HUES6 (cell line): ENCODE results near the gene C12orf57.
A peak's percentile ranks its signal among the peaks of the same experiment; 100 is the strongest.

ENCODE experiments used
- H3K27ac ChIP-seq: 2 replicates; pipeline ENCODE4 v1.7.0; 2013; ENCODE audit warnings: low read depth, mild to moderate bottlenecking, low read length, inconsistent platforms
- H3K27me3 ChIP-seq: 2 replicates; pipeline ENCODE4 v1.6.1; 2013; ENCODE audit warnings: low read length; ENCODE audit not compliant: control insufficient read depth, insufficient read depth
- H3K36me3 ChIP-seq: 2 replicates; pipeline ENCODE4 v1.6.1; 2013; ENCODE audit warnings: low read length; ENCODE audit not compliant: control insufficient read depth, insufficient read depth
- H3K4me1 ChIP-seq: 2 replicates; pipeline ENCODE4 v1.6.1; 2013; ENCODE audit warnings: low read length; ENCODE audit not compliant: control insufficient read depth, insufficient read depth
- H3K4me3 ChIP-seq: 2 replicates; pipeline ENCODE4 v1.5.1; 2013; ENCODE audit warnings: low read depth, low read length
- H3K9ac ChIP-seq: one replicate; pipeline ENCODE4 v1.6.1; 2013; ENCODE audit warnings: mild to moderate bottlenecking, low read length
- H3K9me3 ChIP-seq: 2 replicates; pipeline ENCODE4 v1.6.1; 2013; ENCODE audit warnings: low read depth, low read length; ENCODE audit not compliant: control insufficient read depth, insufficient read depth

C12orf57 gene

GRCh38 chr12:6909421-6910145, 34.2 kb upstream of the C12orf57 start:
- Histone ChIP-seq H3K4me3 (no peak overlapping the region), H3K9ac (no peak overlapping the region), H3K36me3 (no peaks in the 10 kb centered on the region), H3K4me1 (peaks cover 21% of the 10 kb centered on the region), H3K27ac (no peak overlapping the region), H3K9me3 (no peaks in the 10 kb centered on the region), H3K27me3 (peaks cover 13% of the 10 kb centered on the region; the same call in 1 of the 2 replicates)

- Histone ChIP-seq H3K36me3 (peaks cover 13% of the 10 kb centered on the region), H3K4me3 (no peak overlapping the region), H3K27ac (no peak overlapping the region), H3K27me3 (peaks cover 9% of the 10 kb centered on the region; the same call in 1 of the 2 replicates), H3K9ac (no peak overlapping the region), H3K4me1 (peaks cover 38% of the 10 kb centered on the region), H3K9me3 (no peaks in the 10 kb centered on the region)
Observed at GRCh38 chr12:6912164-6912935, 31.5 kb upstream of the C12orf57 start.

GRCh38 chr12:6914246-6914946, 29.4 kb upstream of the C12orf57 start, which contains the start of gene ENO2:
ENO2 (plus strand) TSS chr12:6914580; CDS start chr12:6915833, 1,253 bp downstream.
- H3K4me1 ChIP-seq, result peaks cover 38% of the 10 kb centered on the region
- H3K27ac ChIP-seq, result peak within 1 kb of the TSS; percentile 35; the same call in 1 of the 2 replicates
- peak within 1 kb of the TSS; percentile 59 for H3K9ac ChIP-seq
- H3K36me3 ChIP-seq, result peaks cover 25% of the 10 kb centered on the region
- peak within 1 kb of the TSS; percentile 68 for H3K4me3 ChIP-seq
- H3K27me3 ChIP-seq, result peaks cover 8% of the 10 kb centered on the region; the same call in 1 of the 2 replicates
- no peaks in the 10 kb centered on the region for H3K9me3 ChIP-seq

GRCh38 chr12:6914947-6915788, 28.7 kb upstream of the C12orf57 start:
- Histone ChIP-seq H3K4me3 (peak overlapping the region; percentile 68), H3K36me3 (peaks cover 33% of the 10 kb centered on the region), H3K27ac (no peak overlapping the region)

GRCh38 chr12:6915789-6916285, 28.0 kb upstream of the C12orf57 start:
- H3K27ac ChIP-seq, result no peak overlapping the region
- no peaks in the 10 kb centered on the region for H3K9me3 ChIP-seq
- no peak overlapping the region for H3K9ac ChIP-seq
- peaks cover 7% of the 10 kb centered on the region; the same call in 1 of the 2 replicates for H3K27me3 ChIP-seq
- peak overlapping the region; percentile 68 for H3K4me3 ChIP-seq
- peaks cover 38% of the 10 kb centered on the region for H3K4me1 ChIP-seq
- peaks cover 33% of the 10 kb centered on the region for H3K36me3 ChIP-seq

More at GRCh38 chr12:6914947-6915788, 28.7 kb upstream of the C12orf57 start:
- Histone ChIP-seq H3K9ac (peak overlapping the region; percentile 59), H3K27me3 (peaks cover 8% of the 10 kb centered on the region; the same call in 1 of the 2 replicates), H3K4me1 (peaks cover 38% of the 10 kb centered on the region), H3K9me3 (no peaks in the 10 kb centered on the region)

- H3K4me3 ChIP-seq, result peak overlapping the region; percentile 68; the same call in 1 of the 2 replicates
- H3K9ac ChIP-seq, result peak overlapping the region; percentile 9
- no peaks in the 10 kb centered on the region for H3K9me3 ChIP-seq
- peaks cover 40% of the 10 kb centered on the region for H3K36me3 ChIP-seq
- H3K4me1 ChIP-seq, result peaks cover 38% of the 10 kb centered on the region
- H3K27me3 ChIP-seq, result peaks cover 4% of the 10 kb centered on the region; the same call in 1 of the 2 replicates
- H3K27ac ChIP-seq, result no peak overlapping the region
Observed at GRCh38 chr12:6916426-6917200, 27.2 kb upstream of the C12orf57 start.

GRCh38 chr12:6917491-6918231, 26.2 kb upstream of the C12orf57 start:
- no peak overlapping the region for H3K9ac ChIP-seq
- H3K27ac ChIP-seq, result no peak overlapping the region
- no peak overlapping the region for H3K4me3 ChIP-seq
- peaks cover 50% of the 10 kb centered on the region for H3K36me3 ChIP-seq
- H3K27me3 ChIP-seq, result peaks cover 4% of the 10 kb centered on the region; the same call in 1 of the 2 replicates
- H3K9me3 ChIP-seq, result no peaks in the 10 kb centered on the region
- H3K4me1 ChIP-seq, result peaks cover 37% of the 10 kb centered on the region

GRCh38 chr12:6919588-6919987, 24.2 kb upstream of the C12orf57 start:
- Histone ChIP-seq H3K36me3 (peaks cover 61% of the 10 kb centered on the region), H3K27me3 (peaks cover 4% of the 10 kb centered on the region; the same call in 1 of the 2 replicates), H3K4me1 (peaks cover 24% of the 10 kb centered on the region), H3K4me3 (no peak overlapping the region), H3K9me3 (no peaks in the 10 kb centered on the region), H3K27ac (no peak overlapping the region), H3K9ac (no peak overlapping the region)

GRCh38 chr12:6921539-6921938, 22.3 kb upstream of the C12orf57 start:
- H3K4me1 ChIP-seq, result peaks cover 28% of the 10 kb centered on the region
- no peaks in the 10 kb centered on the region for H3K9me3 ChIP-seq
- no peaks in the 10 kb centered on the region for H3K27me3 ChIP-seq
- peaks cover 56% of the 10 kb centered on the region for H3K36me3 ChIP-seq
- no peak overlapping the region for H3K9ac ChIP-seq
- H3K27ac ChIP-seq, result no peak overlapping the region
- H3K4me3 ChIP-seq, result no peak overlapping the region
